Progenitor cell of endocrine pancreas (in vitro differentiated cells): Measurements from ENCODE around the gene FAM222A. TPM values are rescaled to one million over a fixed set of nuclear protein-coding genes. Genes with fewer than 3 reads are reported as not detected.

Source experiments
- DNase-seq: peaks from one replicate; pipeline ENCODE4 v3.0.0; 2021; ENCODE audit warnings: low spot score; ENCODE audit not compliant: unreplicated experiment
- H3K27ac Mint-ChIP-seq: 2 replicates; pipeline ENCODE4 v1.8.0; 2021; ENCODE audit warnings: mild to moderate bottlenecking, moderate library complexity, mixed read lengths
- H3K27me3 Mint-ChIP-seq: 2 replicates; pipeline ENCODE4 v1.8.0; 2021; ENCODE audit warnings: mixed read lengths
- H3K36me3 Mint-ChIP-seq: 2 replicates; pipeline ENCODE4 v1.8.0; 2022; ENCODE audit warnings: mixed read lengths; ENCODE audit not compliant: insufficient read depth
- H3K4me1 Mint-ChIP-seq: 2 replicates; pipeline ENCODE4 v1.8.0; 2021; ENCODE audit warnings: low read depth, mixed read lengths
- H3K4me3 Mint-ChIP-seq: 2 replicates; pipeline ENCODE4 v1.8.0; 2021; ENCODE audit warnings: low read depth, mild to moderate bottlenecking, moderate library complexity, mixed read lengths
- H3K9me3 Mint-ChIP-seq: 2 replicates; pipeline ENCODE4 v1.8.0; 2021; ENCODE audit warnings: low read depth, mixed read lengths
- total RNA-seq: library from RNA; stranded (reverse); gene quantifications from 2 replicates; pipeline ENCODE4 v1.2.1, GENCODE V29; 2021
- TF ChIP-seq, protein P1 (sequence below): fragments of 200-600 bp; sonication (generic); IDR thresholded peaks from one replicate; pipeline ENCODE4 v1.5.0; 2021; ENCODE audit warnings: antibody characterized with exemption, mild to moderate bottlenecking; ENCODE audit not compliant: unreplicated experiment

The FAM222A gene
- total RNA-seq, 1 donor from 2014 or later = 11.6 TPM

DNA sequence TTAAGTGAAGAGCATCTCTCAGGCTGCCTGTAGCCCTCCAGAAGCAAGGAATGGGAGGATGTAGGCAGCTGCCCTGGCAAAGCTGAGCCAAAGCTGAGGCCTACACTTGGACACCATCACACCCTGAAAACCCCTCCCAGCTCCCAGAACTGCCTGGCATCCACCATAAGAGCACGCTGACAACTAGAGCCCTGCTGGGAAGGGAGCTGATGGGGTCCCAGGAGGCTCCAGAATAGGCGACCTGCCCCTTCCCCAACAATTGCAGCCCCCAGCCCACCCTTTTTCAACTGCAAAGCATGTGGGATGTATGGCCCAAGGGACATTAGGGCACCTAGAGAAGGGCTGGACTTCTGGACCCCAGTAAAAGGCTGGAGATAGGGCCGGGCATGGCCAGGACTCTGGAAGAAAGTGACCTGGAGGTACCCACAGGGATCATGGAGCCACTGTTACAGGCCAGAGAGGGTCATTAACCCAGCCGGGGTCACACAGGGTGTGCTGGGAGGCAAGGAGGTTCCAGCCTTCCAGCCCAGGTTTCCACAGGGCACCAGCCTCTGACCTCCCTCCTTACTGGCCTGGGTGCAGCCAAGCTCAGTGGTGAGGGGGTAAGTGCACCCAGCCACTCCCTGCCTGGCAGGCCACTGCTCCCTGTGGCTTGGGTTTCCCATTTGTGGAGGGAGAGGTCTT is 27.8 kb downstream of the FAM222A start:
- Mint-ChIP-seq H3K27ac (no peak overlapping the region), H3K4me3 (no peak overlapping the region), H3K4me1 (peaks cover 29% of the 10 kb centered on the region), H3K36me3 (no peaks in the 10 kb centered on the region), H3K9me3 (no peaks in the 10 kb centered on the region), H3K27me3 (peaks cover 5% of the 10 kb centered on the region)
- TF ChIP-seq, protein P1, sequence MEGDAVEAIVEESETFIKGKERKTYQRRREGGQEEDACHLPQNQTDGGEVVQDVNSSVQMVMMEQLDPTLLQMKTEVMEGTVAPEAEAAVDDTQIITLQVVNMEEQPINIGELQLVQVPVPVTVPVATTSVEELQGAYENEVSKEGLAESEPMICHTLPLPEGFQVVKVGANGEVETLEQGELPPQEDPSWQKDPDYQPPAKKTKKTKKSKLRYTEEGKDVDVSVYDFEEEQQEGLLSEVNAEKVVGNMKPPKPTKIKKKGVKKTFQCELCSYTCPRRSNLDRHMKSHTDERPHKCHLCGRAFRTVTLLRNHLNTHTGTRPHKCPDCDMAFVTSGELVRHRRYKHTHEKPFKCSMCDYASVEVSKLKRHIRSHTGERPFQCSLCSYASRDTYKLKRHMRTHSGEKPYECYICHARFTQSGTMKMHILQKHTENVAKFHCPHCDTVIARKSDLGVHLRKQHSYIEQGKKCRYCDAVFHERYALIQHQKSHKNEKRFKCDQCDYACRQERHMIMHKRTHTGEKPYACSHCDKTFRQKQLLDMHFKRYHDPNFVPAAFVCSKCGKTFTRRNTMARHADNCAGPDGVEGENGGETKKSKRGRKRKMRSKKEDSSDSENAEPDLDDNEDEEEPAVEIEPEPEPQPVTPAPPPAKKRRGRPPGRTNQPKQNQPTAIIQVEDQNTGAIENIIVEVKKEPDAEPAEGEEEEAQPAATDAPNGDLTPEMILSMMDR = no peak
- no peak for DNase-seq

DNA sequence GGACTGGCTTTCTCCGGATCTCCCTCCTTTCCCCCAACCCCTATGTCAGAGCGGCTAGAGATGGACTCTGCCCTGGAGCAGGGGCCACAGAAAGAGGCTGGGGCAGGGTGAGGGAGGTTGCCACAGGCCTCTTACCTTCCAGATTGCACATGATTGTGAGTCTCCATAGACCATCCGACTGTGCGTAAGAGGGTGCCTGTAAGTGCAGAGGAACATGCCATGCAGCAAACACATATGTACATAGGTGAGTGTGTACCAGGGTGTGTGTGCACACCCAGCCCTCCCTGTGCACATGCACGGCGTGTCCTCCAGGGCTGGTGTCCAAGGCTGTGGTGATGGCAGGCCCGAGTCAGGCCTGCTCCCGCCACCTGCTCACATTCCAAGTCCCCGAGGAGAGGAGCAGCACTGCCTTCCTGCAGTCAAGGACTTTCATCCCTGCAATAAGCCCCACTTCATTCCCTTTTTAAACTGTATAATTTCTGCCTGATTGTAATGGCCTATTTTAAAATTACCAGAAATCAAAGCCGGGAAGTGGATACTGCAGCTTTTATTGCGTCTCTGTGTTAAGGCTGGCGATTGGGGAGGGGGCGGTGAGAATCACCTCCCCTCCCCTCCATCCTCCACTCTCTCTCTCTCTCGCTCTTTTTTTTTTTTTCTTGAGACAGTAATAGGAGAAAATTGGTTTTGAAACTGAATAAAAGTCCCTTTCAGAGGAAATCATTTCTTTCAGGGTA is 28.5 kb downstream of the FAM222A start:
- H3K4me1 Mint-ChIP-seq = peaks cover 25% of the 10 kb centered on the region
- TF ChIP-seq, protein P1 = no peak
- no peak for DNase-seq

DNA sequence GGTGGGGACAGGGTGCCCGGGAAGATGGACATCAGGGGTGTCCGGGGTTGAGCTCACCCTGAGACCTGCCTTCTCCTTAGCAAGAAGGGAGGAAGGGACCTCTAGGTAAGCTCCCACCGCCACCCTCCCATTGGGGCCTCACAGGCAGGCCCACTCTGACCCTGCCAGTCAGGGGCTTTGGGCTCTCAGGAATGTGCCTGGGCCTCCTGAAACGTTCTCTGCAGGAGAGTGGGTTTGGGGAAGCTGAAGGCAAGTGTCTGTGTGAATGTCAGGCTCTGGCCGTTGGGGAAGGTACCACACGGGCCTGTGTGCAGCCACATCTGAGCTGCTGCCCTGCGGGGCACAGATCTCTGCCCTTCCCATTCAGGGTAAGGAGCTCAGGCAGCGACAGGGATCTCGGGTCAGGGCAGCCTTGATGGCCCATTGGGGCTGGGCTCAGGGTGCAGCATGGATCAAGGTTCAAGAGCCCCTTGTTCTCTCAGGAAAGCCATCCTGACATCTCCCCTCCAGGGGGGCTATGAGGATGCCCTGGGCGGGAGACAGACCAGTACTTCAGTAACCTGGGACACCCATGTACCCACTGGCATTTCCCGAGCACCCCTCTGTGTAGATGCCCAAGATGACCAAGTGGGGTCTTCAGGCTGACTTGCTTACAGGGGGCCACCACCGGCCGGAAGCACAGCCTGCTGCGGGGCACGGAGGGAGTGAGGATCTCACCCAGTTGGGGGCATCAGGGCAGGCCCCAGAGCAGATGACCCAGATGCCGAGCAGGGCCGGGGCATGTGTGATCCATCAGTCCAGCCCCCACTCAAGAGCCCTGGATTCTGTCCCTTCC is 29.7 kb downstream of the FAM222A start:
- Mint-ChIP-seq H3K27ac (no peak overlapping the region), H3K4me1 (peaks cover 14% of the 10 kb centered on the region), H3K36me3 (no peaks in the 10 kb centered on the region), H3K9me3 (no peaks in the 10 kb centered on the region), H3K27me3 (peaks cover 5% of the 10 kb centered on the region), H3K4me3 (no peak overlapping the region)
- no peak for DNase-seq
- TF ChIP-seq, protein P1 = no peak

More for the DNA sequence above, 28.5 kb downstream of the FAM222A start:
- Mint-ChIP-seq H3K27ac (no peak overlapping the region), H3K27me3 (peaks cover 5% of the 10 kb centered on the region), H3K36me3 (no peaks in the 10 kb centered on the region), H3K9me3 (no peaks in the 10 kb centered on the region), H3K4me3 (no peak overlapping the region)

DNA sequence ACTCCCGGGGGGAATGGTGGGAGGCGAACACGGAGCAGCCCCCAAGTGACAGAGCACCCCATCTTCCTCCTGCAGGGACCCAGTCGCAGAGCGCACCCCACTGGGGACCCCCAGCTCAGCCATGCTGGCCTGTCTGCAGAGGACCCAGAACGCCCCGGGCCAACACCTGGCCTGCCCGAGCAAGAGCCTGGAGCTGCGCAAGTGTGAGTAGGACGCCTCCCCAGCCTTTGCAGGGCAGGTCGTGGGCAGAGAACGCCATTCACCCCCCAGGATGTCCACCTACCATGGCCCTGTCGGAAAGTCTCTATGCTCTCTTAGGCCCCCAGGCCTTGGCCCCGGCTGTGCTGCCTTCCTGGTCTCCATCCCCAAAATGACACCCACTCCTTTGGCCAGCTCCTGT is 30.4 kb downstream of the FAM222A start:
- no peaks in the 10 kb centered on the region for H3K9me3 Mint-ChIP-seq
- TF ChIP-seq, protein P1 = no peak
- no peak for DNase-seq
- H3K4me1 Mint-ChIP-seq = peaks cover 11% of the 10 kb centered on the region
- H3K4me3 Mint-ChIP-seq = no peak overlapping the region
- no peaks in the 10 kb centered on the region for H3K36me3 Mint-ChIP-seq
- no peak overlapping the region for H3K27ac Mint-ChIP-seq
- H3K27me3 Mint-ChIP-seq = peaks cover 5% of the 10 kb centered on the region
